Glomerular endothelial cell (primary cell): Measurements from ENCODE around the gene KLC4. TPM values are rescaled to one million over a fixed set of nuclear protein-coding genes. Genes with fewer than 3 reads are reported as not detected.

ENCODE experiments used
- DNase-seq: peaks from one replicate; pipeline ENCODE4 v3.0.0-alpha.2; 2011; ENCODE audit warnings: low read depth, low spot score; ENCODE audit errors: extremely low read depth
- total RNA-seq: library from RNA; depleted of rRNA; stranded (reverse); fragments of >200 nt; gene quantifications from 2 replicates; pipeline ENCODE4 v1.2.3, GENCODE V29; 2015

Gene KLC4
- total RNA-seq, 1 donor from 2014 or later = 22.2 TPM

DNA sequence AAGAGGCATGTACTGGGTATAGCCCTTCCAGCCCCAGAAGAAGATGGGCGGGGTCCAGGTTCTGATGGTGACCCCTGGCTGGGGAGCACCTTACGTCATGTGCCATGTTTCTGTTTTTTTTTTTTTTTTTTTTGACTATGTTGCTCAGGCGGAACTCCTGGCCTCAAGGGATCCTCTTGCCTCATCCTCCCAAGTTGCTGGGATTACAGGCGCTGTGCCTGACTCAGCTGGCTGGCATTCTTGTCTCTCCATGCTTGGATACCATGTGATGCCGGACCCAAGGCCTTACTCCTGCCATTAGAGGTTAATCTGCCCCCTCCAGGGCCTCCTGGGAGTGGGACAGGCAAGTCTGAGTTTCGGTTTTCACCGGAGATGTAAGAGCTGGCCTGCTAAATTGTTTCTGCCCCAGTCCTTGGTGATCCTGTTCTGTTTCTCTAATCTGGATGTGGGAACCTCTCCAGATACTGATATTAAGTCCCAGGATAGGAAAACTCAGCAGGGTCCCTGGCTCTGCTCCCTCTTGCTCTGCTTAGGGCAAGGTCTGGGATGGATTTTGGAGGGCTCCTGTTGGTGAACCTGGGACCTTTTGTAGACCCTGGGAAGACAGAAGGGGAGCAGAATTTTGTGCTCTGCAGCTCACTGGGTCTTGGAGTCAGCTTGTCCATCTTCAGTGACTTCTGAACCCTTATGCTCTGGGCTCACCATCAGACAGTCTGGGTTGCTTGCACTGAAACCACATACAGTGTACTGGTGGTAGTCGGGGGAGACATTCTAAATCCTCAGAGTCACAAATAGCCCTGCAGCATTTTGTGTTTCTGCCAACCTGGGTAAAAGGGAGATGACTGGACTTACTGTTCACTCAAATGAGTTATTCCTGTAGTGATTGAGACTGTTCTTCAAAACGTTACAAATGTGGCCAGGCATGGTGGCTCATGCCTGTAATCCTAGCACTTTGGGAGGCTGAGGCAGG lies 61.8 kb downstream of the KLC4 start:
- no peak for DNase-seq

DNA sequence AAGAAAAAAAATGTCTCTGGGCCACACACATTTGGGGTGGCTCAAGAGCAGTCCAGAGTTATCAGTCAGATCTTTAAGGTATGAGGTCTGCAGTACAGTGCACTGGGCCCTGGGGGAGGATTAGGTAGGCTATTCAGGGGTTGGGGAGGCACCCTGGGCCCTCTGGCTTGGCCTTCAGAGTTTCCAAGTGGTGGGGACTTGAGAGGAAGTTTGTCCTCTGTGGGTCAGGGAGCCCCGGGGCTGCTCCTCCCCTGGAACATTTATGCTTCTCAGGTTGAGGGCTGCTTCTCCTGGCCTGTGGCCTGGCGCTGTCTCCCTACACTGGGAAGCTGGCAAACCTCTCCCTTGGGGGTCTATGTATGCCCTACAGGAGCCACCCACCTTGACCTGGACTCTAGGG lies 62.7 kb downstream of the KLC4 start:
- DNase-seq = no peak

DNA sequence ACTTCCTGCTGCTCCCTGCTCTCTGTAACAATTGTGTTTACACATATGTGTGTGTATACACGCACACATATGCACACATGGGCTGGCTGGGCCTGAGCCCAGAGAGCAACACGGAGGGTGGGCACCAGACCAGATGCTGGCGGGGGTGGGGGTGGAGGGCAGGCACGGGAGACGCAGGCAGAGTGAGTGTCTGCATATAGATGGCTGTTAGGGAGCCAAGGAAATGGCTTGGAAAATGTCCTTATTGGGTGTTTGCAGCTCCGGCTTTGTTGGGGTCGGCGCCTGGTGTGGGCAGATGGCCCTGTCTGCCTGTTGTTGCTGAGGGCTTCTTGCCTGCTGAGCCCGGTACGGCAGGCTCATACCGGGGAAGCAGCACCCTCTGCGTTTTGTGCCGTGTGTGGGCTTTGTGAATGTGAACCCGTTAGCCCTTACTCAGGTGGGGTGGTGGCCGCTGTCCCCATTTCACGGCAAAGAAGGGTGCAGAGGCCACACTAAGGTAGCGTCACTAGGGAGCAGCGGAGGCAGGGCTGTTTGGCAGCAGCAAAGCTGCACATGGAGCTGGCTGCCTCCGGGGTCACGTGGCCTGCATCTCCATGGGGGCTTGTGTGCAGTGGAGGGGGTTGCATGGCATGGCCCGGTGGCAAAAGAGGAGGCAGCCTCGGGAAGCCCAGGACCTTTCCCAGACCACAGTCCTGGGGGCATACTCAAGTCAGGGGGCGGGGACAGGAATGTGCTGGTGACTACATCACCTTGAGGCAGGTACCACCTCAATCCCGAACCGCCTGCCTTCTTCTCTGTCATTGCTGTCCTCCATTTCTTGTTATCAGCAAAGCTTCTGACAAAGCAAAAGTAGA lies 64.3 kb downstream of the KLC4 start:
- no peak for DNase-seq

DNA sequence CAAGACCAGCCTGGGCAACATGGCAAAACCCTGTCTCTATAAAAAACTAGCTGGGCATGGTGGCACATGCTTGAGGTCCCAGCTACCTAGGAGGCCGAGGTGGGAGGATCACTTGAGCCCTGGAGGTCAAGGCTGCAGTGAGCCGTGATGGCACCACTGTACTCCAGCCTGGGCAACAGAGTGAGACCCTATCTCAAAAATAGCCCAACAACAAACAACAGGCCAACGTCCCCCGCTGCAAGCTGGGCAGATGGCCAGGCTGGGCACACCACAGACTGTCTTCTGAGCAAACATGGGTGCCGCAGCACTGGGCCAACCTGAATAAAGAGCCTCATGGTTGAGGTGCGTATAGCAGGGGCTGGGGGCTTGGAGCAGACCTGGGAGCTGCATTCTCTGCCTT lies 65.0 kb downstream of the KLC4 start:
- no peak for DNase-seq

Other genes starting within 250 kb of the KLC4 start
- gene RPL7L1, start 180.0 kb upstream of the KLC4 start, total RNA-seq = 93.3 and 108 TPM in 2 replicates
- gene PTCRA, start 143.6 kb upstream of the KLC4 start, total RNA-seq = not detected in 2 replicates
- 52.2 and 58.1 TPM in 2 replicates for gene CNPY3, start 130.2 kb upstream of the KLC4 start, total RNA-seq
- not detected in 2 replicates for gene GNMT, start 98.9 kb upstream of the KLC4 start, total RNA-seq
- gene PEX6, start 80.5 kb upstream of the KLC4 start, total RNA-seq = 22.3 and 22.5 TPM in 2 replicates
- gene PPP2R5D, start 75.1 kb upstream of the KLC4 start, total RNA-seq = 56.4 and 60.8 TPM in 2 replicates
- gene MEA1, start 45.7 kb upstream of the KLC4 start, total RNA-seq = 50.8 and 53.2 TPM in 2 replicates
- gene KLHDC3, start 45.4 kb upstream of the KLC4 start, total RNA-seq = 88.4 and 88.6 TPM in 2 replicates
- 83.9 and 99.2 TPM in 2 replicates for gene RRP36, start 38.0 kb upstream of the KLC4 start, total RNA-seq
- 26.6 and 31.9 TPM in 2 replicates for gene CUL7, start 5.8 kb upstream of the KLC4 start, total RNA-seq
- 18.2 and 29.3 TPM in 2 replicates for gene MRPL2, start 197 bp upstream of the KLC4 start, total RNA-seq
- gene PTK7, start 16.7 kb downstream of the KLC4 start, total RNA-seq = 53.8 and 73.6 TPM in 2 replicates
- 30.1 and 31.4 TPM in 2 replicates for gene SRF, start 111.6 kb downstream of the KLC4 start, total RNA-seq
- 42.1 and 49.7 TPM in 2 replicates for gene CUL9, start 122.6 kb downstream of the KLC4 start, total RNA-seq
- gene DNPH1, start 169.8 kb downstream of the KLC4 start, total RNA-seq = 87.5 and 133 TPM in 2 replicates
- gene TTBK1, start 183.8 kb downstream of the KLC4 start, total RNA-seq = 0.06 TPM in 1 of 2 replicates, not detected in the other
- not detected in 2 replicates for gene SLC22A7, start 238.6 kb downstream of the KLC4 start, total RNA-seq
- gene CRIP3, start 249.2 kb downstream of the KLC4 start, total RNA-seq = not detected in 2 replicates